Measurements from ENCODE around the gene TVP23A. TPM values are rescaled to one million over a fixed set of nuclear protein-coding genes. Genes with fewer than 3 reads are reported as not detected.
"Not testable (repeated sequence)": the region's sequence is repeated elsewhere in the genome, so short reads cannot be mapped to it uniquely, and the experiment has no call there.

The TVP23A gene
- total RNA-seq, 6 experiments from 2014 or later = not detected

DNA sequence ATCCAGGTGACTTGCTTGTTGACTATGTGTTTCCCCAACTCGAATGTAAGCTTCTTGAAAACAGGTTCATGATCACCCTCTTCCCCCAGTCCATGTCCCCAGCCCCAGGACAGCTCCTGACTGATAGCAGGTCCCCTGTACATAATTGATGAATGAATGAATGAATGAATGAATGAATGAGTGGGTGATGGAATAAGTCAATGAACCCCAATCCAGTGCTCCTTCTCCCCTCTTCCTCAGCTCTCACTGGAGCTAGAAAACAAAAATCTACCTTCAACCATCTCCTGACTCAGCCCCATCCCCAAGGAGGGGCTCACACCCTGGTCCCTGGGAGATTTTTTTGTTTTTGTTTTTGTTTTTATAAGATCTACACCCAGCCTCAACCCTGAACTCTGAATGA lies 16.2 kb upstream of the TVP23A start:
- Mint-ChIP-seq H3K4me1 (ENCODE audit: low read depth) (no peaks in the 10 kb centered on the region), H3K9me3 (no peaks in the 10 kb centered on the region), H3K36me3 (ENCODE audit: low read depth) (no peaks in the 10 kb centered on the region), H3K27ac (no peak overlapping the region), H3K4me3 (no peak overlapping the region), H3K27me3 (ENCODE audit: insufficient read depth) (peaks cover 47% of the 10 kb centered on the region)
- DNase-seq = no peak
- TF ChIP-seq, protein P1, sequence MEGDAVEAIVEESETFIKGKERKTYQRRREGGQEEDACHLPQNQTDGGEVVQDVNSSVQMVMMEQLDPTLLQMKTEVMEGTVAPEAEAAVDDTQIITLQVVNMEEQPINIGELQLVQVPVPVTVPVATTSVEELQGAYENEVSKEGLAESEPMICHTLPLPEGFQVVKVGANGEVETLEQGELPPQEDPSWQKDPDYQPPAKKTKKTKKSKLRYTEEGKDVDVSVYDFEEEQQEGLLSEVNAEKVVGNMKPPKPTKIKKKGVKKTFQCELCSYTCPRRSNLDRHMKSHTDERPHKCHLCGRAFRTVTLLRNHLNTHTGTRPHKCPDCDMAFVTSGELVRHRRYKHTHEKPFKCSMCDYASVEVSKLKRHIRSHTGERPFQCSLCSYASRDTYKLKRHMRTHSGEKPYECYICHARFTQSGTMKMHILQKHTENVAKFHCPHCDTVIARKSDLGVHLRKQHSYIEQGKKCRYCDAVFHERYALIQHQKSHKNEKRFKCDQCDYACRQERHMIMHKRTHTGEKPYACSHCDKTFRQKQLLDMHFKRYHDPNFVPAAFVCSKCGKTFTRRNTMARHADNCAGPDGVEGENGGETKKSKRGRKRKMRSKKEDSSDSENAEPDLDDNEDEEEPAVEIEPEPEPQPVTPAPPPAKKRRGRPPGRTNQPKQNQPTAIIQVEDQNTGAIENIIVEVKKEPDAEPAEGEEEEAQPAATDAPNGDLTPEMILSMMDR (IDR thresholded peaks at IDR 0.05) = no peak

DNA sequence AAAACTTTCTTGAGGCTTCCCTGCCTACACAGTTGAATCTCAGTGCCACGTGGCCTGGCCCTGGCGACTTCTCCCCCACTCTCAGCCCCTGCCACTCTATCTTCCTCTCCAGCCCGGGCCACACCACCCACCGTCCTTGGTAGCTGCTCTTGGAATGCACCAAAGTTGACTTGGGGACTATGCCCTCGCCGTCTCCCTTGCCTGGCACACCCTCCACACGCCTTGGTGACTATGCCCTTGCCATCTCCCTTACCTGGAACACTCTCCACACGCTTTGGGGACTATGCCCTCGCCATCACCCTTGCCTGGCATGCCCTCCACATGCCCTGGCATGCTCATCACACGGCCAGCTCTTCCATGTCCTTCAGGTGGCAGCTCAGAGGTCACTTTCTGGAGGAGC lies 15.5 kb upstream of the TVP23A start:
- TF ChIP-seq, protein P1 (IDR thresholded peaks at IDR 0.05) = no peak
- Mint-ChIP-seq H3K4me1 (ENCODE audit: low read depth) (peaks cover 6% of the 10 kb centered on the region), H3K36me3 (ENCODE audit: low read depth) (no peaks in the 10 kb centered on the region), H3K4me3 (no peak overlapping the region), H3K9me3 (no peaks in the 10 kb centered on the region), H3K27me3 (ENCODE audit: insufficient read depth) (peaks cover 46% of the 10 kb centered on the region), H3K27ac (no peak overlapping the region)
- DNase-seq = no peak

DNA sequence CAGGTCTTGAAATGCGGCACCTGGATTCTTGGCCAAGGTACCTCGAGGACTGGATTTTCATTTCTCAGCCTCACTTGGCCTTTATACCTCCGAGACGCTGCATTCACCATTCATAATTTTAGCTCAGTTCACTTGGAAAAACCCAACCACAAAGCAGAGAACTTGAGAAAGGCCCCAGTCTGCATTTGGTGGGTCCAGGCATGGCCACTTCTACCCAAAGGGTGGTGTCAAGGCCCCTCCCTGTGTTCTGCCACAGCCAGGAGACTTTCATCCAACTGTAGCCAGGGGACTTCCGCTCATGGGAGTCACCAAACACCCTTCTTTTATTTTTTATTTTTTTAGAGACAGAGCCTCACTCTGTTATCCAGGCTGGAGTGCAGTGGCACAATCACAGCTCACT lies 14.7 kb upstream of the TVP23A start:
- Mint-ChIP-seq H3K27me3 (ENCODE audit: insufficient read depth) (peaks cover 39% of the 10 kb centered on the region), H3K4me1 (ENCODE audit: low read depth) (peaks cover 14% of the 10 kb centered on the region), H3K27ac (no peak overlapping the region), H3K36me3 (ENCODE audit: low read depth) (no peaks in the 10 kb centered on the region), H3K9me3 (no peaks in the 10 kb centered on the region), H3K4me3 (no peak overlapping the region)
- TF ChIP-seq, protein P1 (IDR thresholded peaks at IDR 0.05) = no peak
- no peak for DNase-seq

DNA sequence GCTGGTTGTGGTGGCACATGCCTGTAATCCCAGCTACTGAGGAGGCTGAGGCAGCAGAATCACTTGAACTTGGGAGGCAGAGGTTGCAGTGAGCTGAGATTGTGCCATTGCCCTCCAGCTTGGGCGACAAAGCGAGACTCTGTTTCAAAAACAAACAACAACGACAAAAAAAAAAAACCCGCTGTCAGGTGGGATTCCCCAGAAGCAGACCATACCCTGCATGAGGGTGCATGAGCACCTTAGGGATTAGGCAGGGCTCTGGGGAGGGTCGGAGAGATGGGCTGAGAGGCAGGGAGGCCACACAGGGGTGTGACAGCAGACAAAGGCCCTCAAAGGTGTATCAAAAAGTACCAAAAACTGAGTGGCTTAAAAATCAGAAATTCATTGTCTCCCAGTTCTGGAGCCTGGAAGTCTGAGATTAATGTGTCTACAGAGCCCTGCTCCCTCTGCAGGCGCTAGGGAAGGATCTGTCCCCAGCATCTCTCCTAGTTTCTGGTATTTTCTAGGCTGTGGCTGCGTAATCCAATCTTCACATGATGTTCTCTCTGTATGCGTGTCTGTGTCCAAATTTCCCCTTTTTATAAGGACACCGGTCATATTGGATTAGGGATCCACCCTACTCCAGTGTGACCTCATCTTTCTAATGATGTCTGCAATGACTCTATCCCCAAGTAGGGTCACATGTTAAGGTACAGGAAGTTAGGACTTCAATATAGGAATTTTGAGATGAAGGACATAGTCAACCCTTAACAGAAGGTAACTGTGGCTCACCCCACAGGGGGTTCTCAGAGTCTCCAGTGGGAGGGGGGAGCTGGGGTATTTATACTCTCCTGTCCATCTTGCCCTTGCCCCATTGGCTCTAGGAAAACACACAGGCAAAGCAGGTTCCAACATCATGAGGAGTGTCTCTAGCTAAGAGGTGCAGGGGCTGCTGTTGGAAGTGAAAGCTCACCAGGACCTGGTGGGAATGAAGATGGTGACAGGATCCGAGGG lies 13.6 kb upstream of the TVP23A start:
- Mint-ChIP-seq H3K27ac (no peak overlapping the region), H3K9me3 (no peaks in the 10 kb centered on the region), H3K36me3 (ENCODE audit: low read depth) (no peaks in the 10 kb centered on the region), H3K4me1 (ENCODE audit: low read depth) (peaks cover 18% of the 10 kb centered on the region), H3K4me3 (no peak overlapping the region), H3K27me3 (ENCODE audit: insufficient read depth) (peaks cover 33% of the 10 kb centered on the region)
- DNase-seq = no peak
- TF ChIP-seq, protein P1 (IDR thresholded peaks at IDR 0.05) = no peak

DNA sequence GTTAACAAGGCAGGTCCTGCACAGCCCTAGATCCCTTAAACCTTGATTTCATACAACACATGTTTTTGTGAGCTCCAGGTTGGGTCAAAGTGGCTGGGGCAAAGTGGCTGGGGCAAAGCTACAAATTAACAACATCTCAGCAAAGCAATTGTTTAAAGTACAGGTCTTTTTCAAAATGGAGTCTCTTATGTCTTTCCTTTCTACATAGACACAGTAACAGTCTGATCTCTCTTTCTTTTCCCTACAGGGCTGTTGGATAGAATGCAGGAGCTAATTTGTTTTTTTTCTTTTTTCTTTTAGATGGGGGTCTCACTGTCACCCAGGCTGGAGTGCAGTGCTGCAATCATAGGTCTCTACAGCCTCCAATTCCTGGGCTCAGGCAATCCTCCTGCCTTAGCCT lies 11.6 kb upstream of the TVP23A start:
- H3K9me3 Mint-ChIP-seq; DNase-seq; H3K4me3 Mint-ChIP-seq; H3K36me3 Mint-ChIP-seq (ENCODE audit: low read depth); H3K27ac Mint-ChIP-seq: not testable (repeated sequence)
- peaks cover 24% of the 10 kb centered on the region for H3K27me3 Mint-ChIP-seq (ENCODE audit: insufficient read depth)
- H3K4me1 Mint-ChIP-seq (ENCODE audit: low read depth) = peaks cover 18% of the 10 kb centered on the region

DNA sequence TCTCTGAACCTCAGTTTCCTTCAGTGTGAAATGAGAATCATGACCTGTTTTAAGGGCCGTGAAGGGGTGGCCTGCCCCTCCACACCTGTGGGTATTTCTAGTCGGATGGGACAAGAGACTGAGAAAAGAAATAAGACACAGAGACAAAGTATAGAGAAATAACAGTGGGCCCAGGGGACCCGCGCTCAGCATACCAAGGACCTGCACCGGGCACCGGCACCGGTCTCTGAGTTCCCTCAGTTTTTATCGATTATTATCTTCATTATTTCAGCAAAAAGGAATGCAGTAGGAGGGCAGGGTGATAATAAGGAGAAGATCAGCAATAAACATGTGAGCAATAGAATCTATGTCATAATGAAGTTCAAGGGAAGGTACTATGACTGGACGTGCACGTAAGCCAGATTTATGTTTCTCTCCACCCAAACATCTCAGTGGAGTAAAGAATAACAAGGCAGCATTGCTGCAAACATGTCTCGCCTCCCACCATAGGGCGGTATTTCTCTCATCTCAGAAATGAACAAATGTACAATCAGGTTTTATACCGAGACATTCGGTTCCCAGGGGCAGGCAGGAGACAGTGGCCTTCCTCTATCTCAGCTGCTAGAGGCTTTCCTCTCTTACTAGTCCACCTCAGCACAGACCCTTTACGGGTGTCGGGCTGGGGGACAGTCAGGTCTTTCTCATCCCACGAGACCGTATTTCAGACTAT lies 10.9 kb upstream of the TVP23A start:
- Mint-ChIP-seq H3K4me1 (ENCODE audit: low read depth) (peaks cover 18% of the 10 kb centered on the region), H3K27me3 (ENCODE audit: insufficient read depth) (peaks cover 25% of the 10 kb centered on the region), H3K27ac (peak overlapping the region; percentile 12; the same call in 1 of the 2 replicates)
- DNase-seq; H3K36me3 Mint-ChIP-seq (ENCODE audit: low read depth); H3K4me3 Mint-ChIP-seq; H3K9me3 Mint-ChIP-seq: not testable (repeated sequence)

All from HFFc6 (cell line).